ENCODE measurements around the gene ACOXL. TPM values are rescaled to one million over a fixed set of nuclear protein-coding genes. Genes with fewer than 3 reads are reported as not detected.

The ACOXL gene
- total and polyA plus RNA-seq, 12 donors: 0.05 to 0.19 (median 0.12) TPM; not detected in 8

- TF ChIP-seq, protein P1, sequence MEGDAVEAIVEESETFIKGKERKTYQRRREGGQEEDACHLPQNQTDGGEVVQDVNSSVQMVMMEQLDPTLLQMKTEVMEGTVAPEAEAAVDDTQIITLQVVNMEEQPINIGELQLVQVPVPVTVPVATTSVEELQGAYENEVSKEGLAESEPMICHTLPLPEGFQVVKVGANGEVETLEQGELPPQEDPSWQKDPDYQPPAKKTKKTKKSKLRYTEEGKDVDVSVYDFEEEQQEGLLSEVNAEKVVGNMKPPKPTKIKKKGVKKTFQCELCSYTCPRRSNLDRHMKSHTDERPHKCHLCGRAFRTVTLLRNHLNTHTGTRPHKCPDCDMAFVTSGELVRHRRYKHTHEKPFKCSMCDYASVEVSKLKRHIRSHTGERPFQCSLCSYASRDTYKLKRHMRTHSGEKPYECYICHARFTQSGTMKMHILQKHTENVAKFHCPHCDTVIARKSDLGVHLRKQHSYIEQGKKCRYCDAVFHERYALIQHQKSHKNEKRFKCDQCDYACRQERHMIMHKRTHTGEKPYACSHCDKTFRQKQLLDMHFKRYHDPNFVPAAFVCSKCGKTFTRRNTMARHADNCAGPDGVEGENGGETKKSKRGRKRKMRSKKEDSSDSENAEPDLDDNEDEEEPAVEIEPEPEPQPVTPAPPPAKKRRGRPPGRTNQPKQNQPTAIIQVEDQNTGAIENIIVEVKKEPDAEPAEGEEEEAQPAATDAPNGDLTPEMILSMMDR (IDR thresholded peaks at IDR 0.05): no peak
- no peak for TF ChIP-seq POLR2A (IDR thresholded peaks at IDR 0.05)
- no peaks in the 10 kb centered on the region for H3K36me3 ChIP-seq (replicated peaks in 1 of 2)
- no peak overlapping the region for H3K4me3 ChIP-seq
- no peaks in the 10 kb centered on the region for H3K27me3 ChIP-seq
- H3K4me1 ChIP-seq (replicated peaks in 1 of 2): peaks cover 9 to 15% of the 10 kb centered on the region in 2 donors
- WGBS, 4 donors: 96 to 100% (median 99%) methylated on average over 2 of the region's 2 CpGs
- DNase-seq: no peak
- intact Hi-C loops (cut with DNase I): no loop called here
- H3K27ac ChIP-seq: no peak overlapping the region
- H3K9me3 ChIP-seq (replicated peaks in 1 of 3): no peaks in the 10 kb centered on the region
These were observed 413.6 kb downstream of the ACOXL start for GRCh38 chr2:111145951-111146350.

DNA sequence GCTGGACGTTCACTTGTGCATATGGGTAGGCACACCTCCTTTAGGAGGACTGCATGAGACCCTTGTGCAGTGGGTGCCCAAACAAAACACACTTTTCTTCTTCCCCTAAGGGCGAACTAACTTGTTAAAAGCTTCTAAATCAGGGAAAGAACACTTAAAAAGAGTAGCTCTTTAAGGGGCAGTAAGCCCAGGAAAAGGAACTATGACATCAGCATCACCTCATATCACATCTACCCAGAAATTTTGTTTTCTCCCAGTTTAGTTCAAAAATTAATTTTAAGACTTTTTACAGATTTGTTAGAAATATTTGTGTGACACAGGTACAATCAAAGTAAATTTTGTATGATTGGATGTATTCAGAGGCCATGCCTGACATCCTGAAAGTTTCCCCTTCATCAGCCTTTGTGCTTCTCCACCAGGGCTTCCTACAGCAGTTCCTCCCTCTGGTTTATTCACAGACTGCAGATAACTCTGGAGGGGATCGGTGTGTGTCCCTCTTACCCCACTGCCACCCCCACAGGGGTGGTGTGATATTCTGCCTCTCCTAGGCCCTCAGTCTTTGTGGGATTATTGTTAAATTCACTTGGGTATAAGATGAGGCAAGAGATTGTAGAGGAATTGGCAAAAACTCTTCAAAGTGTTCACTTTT lies 416.0 kb downstream of the ACOXL start:
- WGBS, 4 donors: 80 to 91% (median 89%) methylated on average over 3 of the region's 3 CpGs
- no peaks in the 10 kb centered on the region for H3K9me3 ChIP-seq (replicated peaks in 1 of 3)
- H3K27me3 ChIP-seq: no peaks in the 10 kb centered on the region
- H3K36me3 ChIP-seq (replicated peaks in 1 of 2): peaks cover 0 to 7% of the 10 kb centered on the region in 2 donors
- TF ChIP-seq, protein P1 (IDR thresholded peaks at IDR 0.05): no peak
- no peak for TF ChIP-seq POLR2A (IDR thresholded peaks at IDR 0.05)
- no peak overlapping the region for H3K4me3 ChIP-seq
- intact Hi-C loops (cut with DNase I): no loop called here
- DNase-seq: no peak
- H3K4me1 ChIP-seq (replicated peaks in 1 of 2): peaks cover 7 to 18% of the 10 kb centered on the region in 2 donors
- no peak overlapping the region for H3K27ac ChIP-seq

DNA sequence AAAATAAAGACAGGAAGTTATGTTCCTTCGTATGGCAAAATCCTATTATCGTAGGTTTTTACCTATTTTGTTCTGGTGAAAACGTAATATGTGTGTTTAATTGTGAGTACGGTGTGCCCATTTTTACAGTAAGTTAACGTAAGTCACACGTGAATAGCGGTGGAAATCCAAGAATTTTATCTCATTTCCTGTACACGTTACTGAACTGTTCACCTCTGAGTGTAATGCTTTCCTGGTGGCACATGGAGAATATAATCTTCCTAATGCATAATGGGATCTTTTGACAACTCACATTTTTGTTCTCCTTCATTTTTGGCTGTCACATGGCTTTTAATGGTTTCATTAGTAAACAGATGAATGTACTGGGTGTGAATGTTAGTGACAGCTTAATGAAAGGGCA lies 416.6 kb downstream of the ACOXL start:
- Histone ChIP-seq H3K4me1 (replicated peaks in 1 of 2) (peaks cover 2 to 12% of the 10 kb centered on the region in 2 donors), H3K4me3 (no peak overlapping the region), H3K36me3 (replicated peaks in 1 of 2) (peaks cover 0 to 7% of the 10 kb centered on the region in 2 donors), H3K27me3 (no peaks in the 10 kb centered on the region), H3K9me3 (replicated peaks in 1 of 3) (no peaks in the 10 kb centered on the region), H3K27ac (no peak overlapping the region)
- intact Hi-C loops (cut with DNase I): no loop called here
- DNase-seq: no peak
- WGBS, 4 donors: 78 to 87% (median 83%) methylated on average over 8 of the region's 8 CpGs
- TF ChIP-seq POLR2A (IDR thresholded peaks at IDR 0.05): no peak
- TF ChIP-seq, protein P1 (IDR thresholded peaks at IDR 0.05): no peak

GRCh38 chr2:111149882-111150455 lies 417.6 kb downstream of the ACOXL start:
- Histone ChIP-seq H3K4me3 (no peak overlapping the region), H3K27me3 (no peaks in the 10 kb centered on the region), H3K27ac (no peak overlapping the region), H3K36me3 (replicated peaks in 1 of 2) (peaks cover 0 to 7% of the 10 kb centered on the region in 2 donors), H3K9me3 (replicated peaks in 1 of 3) (no peaks in the 10 kb centered on the region), H3K4me1 (replicated peaks in 1 of 2) (peaks cover 0 to 5% of the 10 kb centered on the region in 2 donors)
- no peak for DNase-seq
- 90 to 95% (median 91%) methylated on average over 7 of the region's 7 CpGs for WGBS, 4 donors
- intact Hi-C loops (cut with DNase I): no loop called here
- TF ChIP-seq, protein P1 (IDR thresholded peaks at IDR 0.05): no peak
- TF ChIP-seq POLR2A (IDR thresholded peaks at IDR 0.05): no peak
